HepG2 (cell line): ENCODE results near the gene SCYL1. TPM values are rescaled to one million over a fixed set of nuclear protein-coding genes. Genes with fewer than 3 reads are reported as not detected.

Experiments
- AGO2 ChIP-seq: fragments of 200-400 bp; formaldehyde crosslinking; optimal IDR thresholded peaks from 2 replicates; pipeline ENCODE3; 2017; ENCODE audit warnings: mild to moderate bottlenecking, low read depth, low read length, moderate library complexity
- ASH2L ChIP-seq: fragments of 300-600, 200-600 bp; sonication (generic); IDR thresholded peaks from 2 replicates; pipeline ENCODE4 v1.7.0; 2017; ENCODE audit warnings: low read depth, mild to moderate bottlenecking, moderate library complexity, mixed read lengths, low read length; ENCODE audit not compliant: insufficient read length
- BCL6 ChIP-seq: IDR thresholded peaks from 2 replicates; pipeline ENCODE4 v1.6.1; 2016; ENCODE audit warnings: missing genetic modification reagents, missing compliant biosample characterization
- GZF1 ChIP-seq: sonication (generic); formaldehyde crosslinking; IDR thresholded peaks from 2 replicates; pipeline ENCODE4 v1.5.1; 2020; ENCODE audit warnings: mild to moderate bottlenecking, missing genetic modification reagents
- HDAC6 ChIP-seq: fragments of 200-600 bp; sonication (generic); IDR thresholded peaks from 2 replicates; pipeline ENCODE4 v1.7.0; 2017; ENCODE audit warnings: mild to moderate bottlenecking, antibody characterized with exemption, low read length, low read depth
- MIER3 ChIP-seq: IDR thresholded peaks from 2 replicates; pipeline ENCODE4 v1.6.1; 2016; ENCODE audit warnings: missing compliant biosample characterization, borderline replicate concordance
- NAIF1 ChIP-seq: sonication (generic); formaldehyde crosslinking; IDR thresholded peaks from 2 replicates; pipeline ENCODE4 v1.5.0; 2020; ENCODE audit warnings: mild to moderate bottlenecking, missing genetic modification reagents, borderline replicate concordance
- POLR2AphosphoS2 ChIP-seq: IDR thresholded peaks from 2 replicates; pipeline ENCODE4 v1.6.1; 2011; ENCODE audit warnings: low read depth, low read length, improper control_type of control experiment
- POLR2G ChIP-seq: fragments of 200-400 bp; formaldehyde crosslinking; IDR thresholded peaks from 2 replicates; pipeline ENCODE4 v1.6.1; 2018; ENCODE audit warnings: mild to moderate bottlenecking, low read depth, low read length, moderate library complexity
- RBFOX2 ChIP-seq: fragments of 200-400 bp; formaldehyde crosslinking; IDR thresholded peaks from 2 replicates; pipeline ENCODE4 v1.6.1; 2017; ENCODE audit warnings: low read depth, mild to moderate bottlenecking, low read length
- RBM22 ChIP-seq: fragments of 200-400 bp; formaldehyde crosslinking; optimal IDR thresholded peaks from 2 replicates; pipeline ENCODE3; 2017; ENCODE audit warnings: mild to moderate bottlenecking, low read length, moderate library complexity
- SAFB2 ChIP-seq: sonication (generic); formaldehyde crosslinking; IDR thresholded peaks from 2 replicates; pipeline ENCODE4 v1.5.1; 2020; ENCODE audit warnings: missing genetic modification reagents, low read depth, mild to moderate bottlenecking, borderline replicate concordance
- SRSF4 ChIP-seq: fragments of 200-400 bp; formaldehyde crosslinking; IDR thresholded peaks from one replicate; pipeline ENCODE4 v1.6.1; 2018; ENCODE audit warnings: mild to moderate bottlenecking, low read depth, low read length, moderate library complexity; ENCODE audit not compliant: poor library complexity, severe bottlenecking
- SRY ChIP-seq: sonication (generic); formaldehyde crosslinking; IDR thresholded peaks from 2 replicates; pipeline ENCODE4 v1.8.0; 2022; ENCODE audit warnings: mild to moderate bottlenecking, missing genetic modification reagents
- USF2 ChIP-seq, 2 experiments: sonication (generic) in 1 of 2; formaldehyde crosslinking in 1 of 2; IDR thresholded peaks; 2 replicates each; pipeline versions ENCODE4 v1.5.1 to v1.6.1; 2011 to 2020; ENCODE audit warnings: borderline replicate concordance in 1 of 2, low read depth in 1 of 2, low read length in 1 of 2, mild to moderate bottlenecking in 1 of 2, missing genetic modification reagents in 1 of 2, moderate library complexity in 1 of 2
- ZBTB4 ChIP-seq: sonication (generic); formaldehyde crosslinking; IDR thresholded peaks from 2 replicates; pipeline ENCODE4 v1.4.0; 2020; ENCODE audit warnings: missing genetic modification reagents, mild to moderate bottlenecking, borderline replicate concordance
- ZFP82 ChIP-seq: sonication (generic); formaldehyde crosslinking; IDR thresholded peaks from 2 replicates; pipeline ENCODE4 v1.5.1; 2020; ENCODE audit warnings: mild to moderate bottlenecking, missing genetic modification reagents, borderline replicate concordance
- ZFY ChIP-seq: sonication (generic); formaldehyde crosslinking; IDR thresholded peaks from 2 replicates; pipeline ENCODE4 v1.4.0; 2020; ENCODE audit warnings: missing genetic modification reagents
- ZKSCAN1 ChIP-seq: fragments of 150-350 bp; IDR thresholded peaks from 2 replicates; pipeline ENCODE4 v1.6.1; 2014; ENCODE audit warnings: low read length
- ZNF580 ChIP-seq: IDR thresholded peaks from 2 replicates; pipeline ENCODE4 v1.6.1; 2016; ENCODE audit warnings: low read depth, borderline replicate concordance
- ZNF75D ChIP-seq: sonication (generic); formaldehyde crosslinking; IDR thresholded peaks from 2 replicates; pipeline ENCODE4 v1.8.1; 2023; ENCODE audit warnings: missing genetic modification reagents, mild to moderate bottlenecking, borderline replicate concordance
- polyA plus RNA-seq, 8 experiments: library from polyadenylated mRNA; depleted of rRNA in 3 of 8; stranded (reverse) in 7 of 8; unstranded in 1 of 8; fragments of >200 nt; fragmentation: Illumina TruSeq in 4 of 8; extraction: Trizol in 4 of 8; gene quantifications; 2 replicates each; pipeline versions ENCODE4 v1.2.1 to v1.2.3, GENCODE V29; 2011 to 2016; ENCODE audit warnings: low read depth in 4 of 8, missing spikeins in 1 of 8, mixed read lengths in 1 of 8; ENCODE audit not compliant: insufficient read depth in 1 of 8
- total RNA-seq, 5 experiments: library from RNA; depleted of rRNA; stranded (reverse); fragments of >200 nt; fragmentation: Illumina TruSeq; extraction: Trizol; gene quantifications; 2 replicates each; pipeline ENCODE4 v1.2.3, GENCODE V29; 2016; ENCODE audit warnings: low read depth in 1 of 5

The SCYL1 gene
- total and polyA plus RNA-seq, 2 of the 13 experiments (the other 11 are each of a cell fraction or from before 2014, with no cell fraction given) = 65.9 to 103 TPM

- TF ChIP-seq USF2 (IDR thresholded peaks at IDR 0.05; ENCODE audit: low read depth, low read length) (no peak), USF2 (CRISPR knock-in tag; IDR thresholded peaks at IDR 0.05; ENCODE audit: borderline replicate concordance) (no peak), ZNF75D (no peak), ZBTB4 (no peak), GZF1 (CRISPR knock-in tag) (no peak), POLR2G (peak; percentile 76), HDAC6 (peak; percentile 72; the same call in 1 of the 2 replicates), ASH2L (peak; percentile 2), SAFB2 (CRISPR knock-in tag) (no peak), ZFY (CRISPR knock-in tag) (no peak), RBFOX2 (peak; percentile 11; the same call in 1 of the 2 replicates), ZFP82 (no peak), RBM22 (peak; percentile 97), MIER3 (CRISPR knock-in tag) (no peak), ZKSCAN1 (no peak), POLR2AphosphoS2 (peak; percentile 82), AGO2 (peak; percentile 49), NAIF1 (CRISPR knock-in tag) (no peak), ZNF580 (CRISPR knock-in tag) (no peak), SRY (no peak), BCL6 (CRISPR knock-in tag) (no peak), SRSF4 (no peak)
These were observed 22.1 kb upstream of the SCYL1 start (continued) for GRCh38 chr11:65502555-65503367.
